Nephron (organoid): Measurements from ENCODE around the gene DDR1.

Experiments
- H3K27ac Mint-ChIP-seq, 3 experiments: 2 replicates each; pipeline ENCODE4 v1.8.0; 2020; ENCODE audit warnings: mixed read lengths in 3 of 3, mild to moderate bottlenecking in 2 of 3, moderate library complexity in 1 of 3
- H3K27me3 Mint-ChIP-seq: 2 replicates; pipeline ENCODE4 v1.8.0; 2021; ENCODE audit warnings: low read depth, mild to moderate bottlenecking, moderate library complexity, mixed read lengths
- H3K36me3 Mint-ChIP-seq: 2 replicates; pipeline ENCODE4 v1.8.0; 2020; ENCODE audit warnings: low read depth, mixed read lengths
- H3K4me1 Mint-ChIP-seq: 2 replicates; pipeline ENCODE4 v1.8.0; 2020; ENCODE audit warnings: mixed read lengths
- H3K4me3 Mint-ChIP-seq, 3 experiments: 2 replicates each; pipeline ENCODE4 v1.8.0; 2020; ENCODE audit warnings: mild to moderate bottlenecking in 3 of 3, mixed read lengths in 3 of 3, moderate library complexity in 2 of 3
- H3K9me3 Mint-ChIP-seq: 2 replicates; pipeline ENCODE4 v1.8.0; 2020; ENCODE audit warnings: mixed read lengths
- TF ChIP-seq, protein P1 (sequence below), 3 experiments: fragments of 200-600 bp; sonication (generic); IDR thresholded peaks; one replicate each; pipeline ENCODE4 v1.5.0; 2021; ENCODE audit warnings: antibody characterized with exemption in 3 of 3; ENCODE audit not compliant: unreplicated experiment in 3 of 3

DDR1 gene

DNA sequence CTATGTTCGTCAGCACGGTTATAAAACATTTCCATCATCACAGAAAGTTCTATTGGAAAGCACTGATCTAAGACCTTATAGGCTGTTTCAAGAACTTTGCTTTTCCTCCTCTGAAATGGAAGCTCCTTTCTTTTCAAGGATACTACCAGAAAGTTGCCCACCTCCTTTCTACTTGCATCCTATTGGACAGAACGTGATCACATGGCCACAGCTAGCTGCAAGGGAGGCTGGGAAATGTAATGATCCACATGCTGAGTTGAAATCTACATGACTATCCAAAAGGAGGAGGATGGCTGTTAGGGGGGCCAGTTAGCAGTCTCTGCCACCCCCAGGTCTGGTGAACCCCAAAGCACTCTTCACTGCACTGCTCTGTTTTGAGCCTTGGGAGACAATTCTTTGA is 44.4 kb downstream of the DDR1 start:
- H3K4me1 Mint-ChIP-seq: no peaks in the 10 kb centered on the region
- H3K4me3 Mint-ChIP-seq: no peak overlapping the region
- H3K9me3 Mint-ChIP-seq: peaks cover 4% of the 10 kb centered on the region
- TF ChIP-seq, protein P1, sequence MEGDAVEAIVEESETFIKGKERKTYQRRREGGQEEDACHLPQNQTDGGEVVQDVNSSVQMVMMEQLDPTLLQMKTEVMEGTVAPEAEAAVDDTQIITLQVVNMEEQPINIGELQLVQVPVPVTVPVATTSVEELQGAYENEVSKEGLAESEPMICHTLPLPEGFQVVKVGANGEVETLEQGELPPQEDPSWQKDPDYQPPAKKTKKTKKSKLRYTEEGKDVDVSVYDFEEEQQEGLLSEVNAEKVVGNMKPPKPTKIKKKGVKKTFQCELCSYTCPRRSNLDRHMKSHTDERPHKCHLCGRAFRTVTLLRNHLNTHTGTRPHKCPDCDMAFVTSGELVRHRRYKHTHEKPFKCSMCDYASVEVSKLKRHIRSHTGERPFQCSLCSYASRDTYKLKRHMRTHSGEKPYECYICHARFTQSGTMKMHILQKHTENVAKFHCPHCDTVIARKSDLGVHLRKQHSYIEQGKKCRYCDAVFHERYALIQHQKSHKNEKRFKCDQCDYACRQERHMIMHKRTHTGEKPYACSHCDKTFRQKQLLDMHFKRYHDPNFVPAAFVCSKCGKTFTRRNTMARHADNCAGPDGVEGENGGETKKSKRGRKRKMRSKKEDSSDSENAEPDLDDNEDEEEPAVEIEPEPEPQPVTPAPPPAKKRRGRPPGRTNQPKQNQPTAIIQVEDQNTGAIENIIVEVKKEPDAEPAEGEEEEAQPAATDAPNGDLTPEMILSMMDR (IDR thresholded peaks at IDR 0.05; ENCODE audit: unreplicated experiment in 3 of 3): no peak
- peaks cover 31% of the 10 kb centered on the region for H3K36me3 Mint-ChIP-seq
- H3K27me3 Mint-ChIP-seq: peaks cover 5% of the 10 kb centered on the region
- no peak overlapping the region for H3K27ac Mint-ChIP-seq

- H3K27me3 Mint-ChIP-seq: peaks cover 18% of the 10 kb centered on the region
- no peak overlapping the region for H3K4me3 Mint-ChIP-seq
- TF ChIP-seq, protein P1 (IDR thresholded peaks at IDR 0.05; ENCODE audit: unreplicated experiment in 3 of 3): no peak
- no peak overlapping the region for H3K27ac Mint-ChIP-seq
- no peaks in the 10 kb centered on the region for H3K4me1 Mint-ChIP-seq
- peaks cover 4% of the 10 kb centered on the region for H3K9me3 Mint-ChIP-seq
- peaks cover 31% of the 10 kb centered on the region for H3K36me3 Mint-ChIP-seq
Measured at GRCh38 chr6:30930506-30930905, 46.2 kb downstream of the DDR1 start.

- TF ChIP-seq, protein P1 (IDR thresholded peaks at IDR 0.05; ENCODE audit: unreplicated experiment in 3 of 3): no peak
- H3K4me3 Mint-ChIP-seq: no peak overlapping the region
- H3K36me3 Mint-ChIP-seq: peaks cover 28% of the 10 kb centered on the region
Measured at GRCh38 chr6:30931272-30931671, 47.0 kb downstream of the DDR1 start.

DNA sequence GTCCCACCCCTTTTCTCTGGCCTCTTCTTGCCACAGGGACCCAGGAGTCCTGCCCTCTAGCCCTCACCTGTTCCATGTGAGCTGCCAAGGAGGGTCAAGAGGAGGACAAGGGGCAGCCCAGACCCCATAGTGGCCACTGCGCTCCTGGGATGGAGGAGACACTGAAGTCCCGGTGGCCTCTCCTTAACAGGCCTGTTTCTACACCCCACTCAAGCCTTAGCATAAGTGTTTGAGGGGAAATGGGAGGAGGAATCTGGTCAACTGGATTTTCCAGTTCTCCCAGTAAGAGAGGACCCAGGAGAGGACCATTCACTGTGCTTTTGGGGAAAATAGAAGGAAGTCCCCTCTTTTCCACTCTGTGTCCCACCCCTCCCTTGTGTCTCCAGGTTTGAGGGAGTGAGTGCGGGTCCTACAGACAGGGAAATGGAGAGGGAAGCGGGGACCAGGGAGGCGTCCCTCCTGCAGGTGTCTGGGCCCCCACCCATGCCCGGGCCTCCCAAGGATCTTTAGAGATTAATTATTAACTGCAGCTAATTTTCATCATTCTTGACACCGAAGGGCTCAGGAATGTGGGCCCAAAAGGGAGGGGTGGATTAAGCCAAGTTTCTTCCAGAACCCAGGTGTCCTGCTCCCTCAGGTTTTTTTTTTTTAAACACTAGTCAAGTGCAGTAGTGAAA is 47.8 kb downstream of the DDR1 start, which contains the start of gene SFTA2:
Gene SFTA2 (minus strand): TSS at position 202 of the 677 bp plus-strand sequence. CDS start 74 bp downstream, at position 128.
- H3K4me3 Mint-ChIP-seq: no peak within 1 kb of the TSS
- TF ChIP-seq, protein P1 (IDR thresholded peaks at IDR 0.05; ENCODE audit: unreplicated experiment in 3 of 3): no peak
- H3K27ac Mint-ChIP-seq: peak within 1 kb of the TSS in 1 of 3 experiments; percentile 77
- peaks cover 4% of the 10 kb centered on the region for H3K9me3 Mint-ChIP-seq
- peaks cover 8% of the 10 kb centered on the region for H3K4me1 Mint-ChIP-seq
- H3K36me3 Mint-ChIP-seq: peaks cover 22% of the 10 kb centered on the region
- H3K27me3 Mint-ChIP-seq: peaks cover 30% of the 10 kb centered on the region

More at GRCh38 chr6:30931272-30931671, 47.0 kb downstream of the DDR1 start:
- peaks cover 3% of the 10 kb centered on the region for H3K4me1 Mint-ChIP-seq
- peak overlapping the region in 1 of 3 experiments; percentile 77 for H3K27ac Mint-ChIP-seq
- H3K9me3 Mint-ChIP-seq: peaks cover 4% of the 10 kb centered on the region
- H3K27me3 Mint-ChIP-seq: peaks cover 22% of the 10 kb centered on the region

DNA sequence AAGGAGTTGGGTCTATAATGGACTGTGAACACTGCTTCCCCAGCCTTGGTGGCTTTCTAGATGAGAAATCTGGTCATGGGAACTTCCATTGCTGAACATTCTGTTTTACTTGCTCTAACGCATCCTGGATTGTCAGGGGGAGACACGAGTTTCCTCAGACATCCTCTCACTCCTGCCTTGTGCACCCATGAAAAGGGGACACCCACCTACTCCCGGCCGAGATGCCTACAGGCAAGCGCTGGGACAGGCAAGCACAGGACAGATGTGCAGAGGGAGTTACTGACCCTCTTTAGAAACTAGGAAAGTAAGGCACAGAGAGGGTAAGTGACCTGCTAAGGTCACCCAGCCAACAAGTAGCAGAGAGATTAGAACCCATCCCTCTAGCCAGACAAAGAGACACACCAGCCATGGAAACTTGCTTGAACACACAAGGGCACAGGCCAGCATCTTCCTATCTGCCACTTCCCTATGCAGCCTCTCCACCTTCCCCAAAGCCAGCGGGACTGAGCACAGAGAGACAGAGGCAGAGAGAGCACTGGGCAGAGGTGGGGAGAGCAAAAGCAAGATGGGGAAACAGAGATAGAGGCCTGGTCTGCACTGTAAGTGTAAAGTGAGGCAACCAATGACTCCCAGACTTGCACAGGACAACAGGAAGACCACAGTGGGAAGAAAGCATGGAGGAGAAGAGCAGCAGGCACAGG is 48.5 kb downstream of the DDR1 start:
- no peak overlapping the region for H3K4me3 Mint-ChIP-seq
- H3K27ac Mint-ChIP-seq: no peak overlapping the region
- H3K36me3 Mint-ChIP-seq: peaks cover 16% of the 10 kb centered on the region
- peaks cover 8% of the 10 kb centered on the region for H3K4me1 Mint-ChIP-seq
- H3K9me3 Mint-ChIP-seq: peaks cover 4% of the 10 kb centered on the region
- TF ChIP-seq, protein P1 (IDR thresholded peaks at IDR 0.05; ENCODE audit: unreplicated experiment in 3 of 3): no peak
- peaks cover 31% of the 10 kb centered on the region for H3K27me3 Mint-ChIP-seq
